ENCODE measurements around the gene MICAL3.
"Not testable (repeated sequence)": the region's sequence is repeated elsewhere in the genome, so short reads cannot be mapped to it uniquely, and the experiment has no call there.

The MICAL3 gene

DNA sequence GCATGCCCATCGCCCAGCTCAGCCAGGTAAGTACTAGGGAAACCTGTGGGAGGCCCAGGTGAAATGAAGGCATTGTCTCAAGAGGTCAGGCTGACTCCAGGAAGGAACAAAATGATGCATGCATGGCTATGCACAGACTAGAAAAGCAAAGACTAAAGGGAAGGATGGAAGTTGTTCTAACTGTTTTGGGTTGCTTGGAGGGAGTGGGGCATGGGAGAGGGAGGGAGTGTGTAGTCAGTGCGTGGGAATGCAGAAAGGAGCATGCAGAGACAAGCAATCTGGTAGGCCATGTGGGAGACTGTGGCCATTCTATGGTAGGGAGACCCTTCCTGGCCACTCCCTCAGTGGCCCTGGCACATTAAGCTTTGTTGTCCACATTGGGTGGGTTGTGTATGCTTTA, 2.9 kb downstream of the MICAL3 start:
- no peaks in the 10 kb centered on the region for H3K79me2 ChIP-seq
- H3K9ac ChIP-seq, result no peak overlapping the region
- H3K27me3 ChIP-seq (ENCODE audit: control insufficient read depth, insufficient read depth, low read length), result no peaks in the 10 kb centered on the region
- H2AFZ ChIP-seq, result no peak overlapping the region
- H3K36me3 ChIP-seq (ENCODE audit: control insufficient read depth, insufficient read depth, low read length), result no peaks in the 10 kb centered on the region
- no peaks in the 10 kb centered on the region for H3K4me1 ChIP-seq
- no peak overlapping the region for H3K27ac ChIP-seq
- TF ChIP-seq, protein P1, sequence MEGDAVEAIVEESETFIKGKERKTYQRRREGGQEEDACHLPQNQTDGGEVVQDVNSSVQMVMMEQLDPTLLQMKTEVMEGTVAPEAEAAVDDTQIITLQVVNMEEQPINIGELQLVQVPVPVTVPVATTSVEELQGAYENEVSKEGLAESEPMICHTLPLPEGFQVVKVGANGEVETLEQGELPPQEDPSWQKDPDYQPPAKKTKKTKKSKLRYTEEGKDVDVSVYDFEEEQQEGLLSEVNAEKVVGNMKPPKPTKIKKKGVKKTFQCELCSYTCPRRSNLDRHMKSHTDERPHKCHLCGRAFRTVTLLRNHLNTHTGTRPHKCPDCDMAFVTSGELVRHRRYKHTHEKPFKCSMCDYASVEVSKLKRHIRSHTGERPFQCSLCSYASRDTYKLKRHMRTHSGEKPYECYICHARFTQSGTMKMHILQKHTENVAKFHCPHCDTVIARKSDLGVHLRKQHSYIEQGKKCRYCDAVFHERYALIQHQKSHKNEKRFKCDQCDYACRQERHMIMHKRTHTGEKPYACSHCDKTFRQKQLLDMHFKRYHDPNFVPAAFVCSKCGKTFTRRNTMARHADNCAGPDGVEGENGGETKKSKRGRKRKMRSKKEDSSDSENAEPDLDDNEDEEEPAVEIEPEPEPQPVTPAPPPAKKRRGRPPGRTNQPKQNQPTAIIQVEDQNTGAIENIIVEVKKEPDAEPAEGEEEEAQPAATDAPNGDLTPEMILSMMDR (IDR thresholded peaks at IDR 0.05), result no peak
- no peak overlapping the region for H3K4me2 ChIP-seq (ENCODE audit: low read length)
- H3K4me3 ChIP-seq (ENCODE audit: low read depth, low read length), result no peak overlapping the region
- H3K9me3 ChIP-seq (ENCODE audit: control insufficient read depth, low read length), result no peaks in the 10 kb centered on the region

DNA sequence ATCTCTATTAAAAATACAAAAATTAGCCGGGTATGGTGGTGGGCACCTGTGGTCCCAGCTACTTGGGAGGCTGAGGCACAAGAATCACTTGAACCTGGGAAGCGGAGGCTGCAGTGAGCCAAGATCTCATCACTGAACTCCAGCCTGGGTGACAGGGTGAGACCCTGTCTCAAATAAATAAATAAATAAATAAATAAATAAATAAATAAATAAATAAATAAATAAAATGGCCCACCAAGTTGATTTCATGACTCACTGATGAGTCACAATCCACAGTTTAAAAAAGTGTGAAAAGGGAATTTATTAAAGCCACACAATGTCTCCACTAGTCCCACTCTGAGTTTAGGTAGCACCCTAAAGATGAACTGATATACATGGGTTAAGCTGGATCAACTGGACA, 3.6 kb downstream of the MICAL3 start:
- not testable (repeated sequence) for H3K27me3 ChIP-seq (ENCODE audit: control insufficient read depth, insufficient read depth, low read length); H3K4me1 ChIP-seq; H3K9me3 ChIP-seq (ENCODE audit: control insufficient read depth, low read length); H3K9ac ChIP-seq; H3K4me2 ChIP-seq (ENCODE audit: low read length); H3K27ac ChIP-seq; H3K4me3 ChIP-seq (ENCODE audit: low read depth, low read length); H2AFZ ChIP-seq; H3K36me3 ChIP-seq (ENCODE audit: control insufficient read depth, insufficient read depth, low read length); H3K79me2 ChIP-seq

DNA sequence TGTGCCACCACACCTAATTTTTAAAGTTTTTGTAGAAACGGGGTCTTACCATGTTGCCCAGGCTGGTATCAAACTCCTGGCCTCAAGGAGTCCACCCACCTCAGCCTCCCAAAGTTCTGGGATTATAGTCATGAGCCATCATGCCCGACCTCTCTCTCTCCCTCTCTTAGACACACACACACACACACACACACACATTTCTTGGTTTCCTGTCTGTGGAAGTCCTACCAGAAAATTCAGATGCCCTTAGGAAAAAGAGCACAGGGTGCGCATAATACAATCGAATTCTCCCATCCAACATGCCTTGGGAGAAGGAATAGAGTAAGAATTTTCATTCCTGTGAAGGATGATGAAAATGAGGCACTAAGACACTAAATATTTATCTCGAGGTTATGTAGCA, 10.4 kb downstream of the MICAL3 start:
- H3K36me3 ChIP-seq (ENCODE audit: control insufficient read depth, insufficient read depth, low read length), result no peaks in the 10 kb centered on the region
- H3K4me3 ChIP-seq (ENCODE audit: low read depth, low read length), result no peak overlapping the region
- H3K9ac ChIP-seq, result no peak overlapping the region
- H3K9me3 ChIP-seq (ENCODE audit: control insufficient read depth, low read length), result no peaks in the 10 kb centered on the region
- no peaks in the 10 kb centered on the region for H3K4me1 ChIP-seq
- H3K27ac ChIP-seq, result no peak overlapping the region
- no peak overlapping the region for H3K4me2 ChIP-seq (ENCODE audit: low read length)
- no peak overlapping the region for H2AFZ ChIP-seq
- TF ChIP-seq, protein P1 (IDR thresholded peaks at IDR 0.05), result no peak
- H3K27me3 ChIP-seq (ENCODE audit: control insufficient read depth, insufficient read depth, low read length), result no peaks in the 10 kb centered on the region
- H3K79me2 ChIP-seq, result no peaks in the 10 kb centered on the region

DNA sequence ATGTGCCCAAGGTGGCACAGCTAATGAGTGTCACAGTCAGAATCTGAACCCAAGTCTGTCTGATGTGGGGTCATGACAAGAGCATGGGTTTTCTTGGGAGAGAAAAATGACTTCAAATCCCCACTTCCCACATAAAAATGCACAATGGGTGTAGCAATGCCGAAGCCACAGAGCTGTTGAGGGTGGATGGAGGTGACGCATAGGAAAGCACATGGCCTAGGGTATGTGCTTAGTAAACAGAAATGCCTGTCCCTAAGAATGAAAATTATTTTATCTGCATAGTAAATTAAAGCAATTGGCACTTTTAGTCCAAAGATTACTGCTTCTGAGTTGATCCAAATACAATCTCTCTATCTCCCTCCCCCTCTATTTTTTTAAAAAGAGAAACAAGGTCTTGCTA, 10.9 kb downstream of the MICAL3 start:
- Histone ChIP-seq H3K9me3 (ENCODE audit: control insufficient read depth, low read length) (no peaks in the 10 kb centered on the region), H3K4me1 (no peaks in the 10 kb centered on the region), H3K79me2 (no peaks in the 10 kb centered on the region), H3K27ac (no peak overlapping the region), H3K27me3 (ENCODE audit: control insufficient read depth, insufficient read depth, low read length) (no peaks in the 10 kb centered on the region), H3K9ac (no peak overlapping the region), H3K4me3 (ENCODE audit: low read depth, low read length) (no peak overlapping the region), H3K36me3 (ENCODE audit: control insufficient read depth, insufficient read depth, low read length) (no peaks in the 10 kb centered on the region), H2AFZ (no peak overlapping the region), H3K4me2 (ENCODE audit: low read length) (no peak overlapping the region)
- TF ChIP-seq, protein P1 (IDR thresholded peaks at IDR 0.05), result no peak

DNA sequence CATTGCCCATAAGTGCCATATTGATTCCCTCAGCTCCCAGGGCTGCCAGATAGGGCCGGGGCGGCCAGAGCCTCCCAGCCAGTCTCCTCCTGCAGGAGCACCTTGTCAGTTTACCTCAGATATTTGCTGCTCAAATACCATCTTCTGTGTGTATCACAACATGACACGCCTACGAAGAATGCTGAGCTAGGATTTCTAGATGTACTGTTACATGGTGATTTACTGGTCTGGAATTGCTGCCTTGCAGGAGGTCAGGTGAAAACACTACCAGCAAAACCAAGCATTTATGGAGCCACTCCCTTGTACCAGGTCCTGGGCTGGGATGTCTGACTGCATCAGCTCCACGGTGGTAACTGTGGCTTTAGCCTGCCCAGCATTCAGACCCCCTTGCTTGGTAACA, 11.8 kb downstream of the MICAL3 start:
- no peaks in the 10 kb centered on the region for H3K36me3 ChIP-seq (ENCODE audit: control insufficient read depth, insufficient read depth, low read length)
- no peaks in the 10 kb centered on the region for H3K79me2 ChIP-seq
- H3K4me1 ChIP-seq, result no peaks in the 10 kb centered on the region

More for the DNA sequence above, 11.8 kb downstream of the MICAL3 start:
- Histone ChIP-seq H3K4me3 (ENCODE audit: low read depth, low read length) (no peak overlapping the region), H2AFZ (no peak overlapping the region), H3K9ac (no peak overlapping the region), H3K27ac (no peak overlapping the region), H3K9me3 (ENCODE audit: control insufficient read depth, low read length) (no peaks in the 10 kb centered on the region), H3K27me3 (ENCODE audit: control insufficient read depth, insufficient read depth, low read length) (no peaks in the 10 kb centered on the region), H3K4me2 (ENCODE audit: low read length) (no peak overlapping the region)
- TF ChIP-seq, protein P1 (IDR thresholded peaks at IDR 0.05), result no peak
